CMK (cell line): Measurements from ENCODE around the gene TSG101.

Experiments
- DNase-seq: peaks from one replicate; pipeline ENCODE4 v3.0.0-alpha.2; 2010; ENCODE audit warnings: low read depth

TSG101 gene

GRCh38 chr11:18526521-18527296 lies at the start of gene TSG101:
TSG101 (minus strand) TSS chr11:18526942; CDS start chr11:18526816, 126 bp downstream.
- DNase-seq, result peak; percentile 78

- DNase-seq, result no peak
Measured at GRCh38 chr11:18575361-18575760, 48.6 kb upstream of the TSG101 start.

- DNase-seq, result no peak
Measured at GRCh38 chr11:18567081-18567480, 40.3 kb upstream of the TSG101 start.

GRCh38 chr11:18566406-18566805 lies 39.7 kb upstream of the TSG101 start:
- DNase-seq, result no peak

- no peak for DNase-seq
Measured at GRCh38 chr11:18564149-18564548, 37.4 kb upstream of the TSG101 start.

- DNase-seq, result no peak
Measured at GRCh38 chr11:18563090-18563730, 36.5 kb upstream of the TSG101 start.

GRCh38 chr11:18548001-18548400 lies 21.3 kb upstream of the TSG101 start:
- no peak for DNase-seq

- DNase-seq, result no peak
Measured at GRCh38 chr11:18540207-18541009, 13.7 kb upstream of the TSG101 start.

GRCh38 chr11:18536209-18536608 lies 9.5 kb upstream of the TSG101 start:
- no peak for DNase-seq

- no peak for DNase-seq
Measured at GRCh38 chr11:18534245-18534644, 7.5 kb upstream of the TSG101 start.

- no peak for DNase-seq
Measured at GRCh38 chr11:18533365-18533764, 6.6 kb upstream of the TSG101 start.

- DNase-seq, result no peak
Measured at GRCh38 chr11:18527512-18527911, 770 bp upstream of the TSG101 start.

- DNase-seq, result peak; percentile 11
Measured at GRCh38 chr11:18526130-18526520, 617 bp downstream of the TSG101 start.

- DNase-seq, result no peak
Measured at GRCh38 chr11:18524248-18524647, 2.5 kb downstream of the TSG101 start.

- DNase-seq, result no peak
Measured at GRCh38 chr11:18523084-18523483, 3.7 kb downstream of the TSG101 start.

- no peak for DNase-seq
Measured at GRCh38 chr11:18522388-18522787, 4.4 kb downstream of the TSG101 start.

GRCh38 chr11:18521122-18521521 lies 5.6 kb downstream of the TSG101 start:
- no peak for DNase-seq

- DNase-seq, result no peak
Measured at GRCh38 chr11:18502352-18502751, 24.4 kb downstream of the TSG101 start.

- no peak for DNase-seq
Measured at GRCh38 chr11:18501629-18502028, 25.1 kb downstream of the TSG101 start.

- DNase-seq, result no peak
Measured at GRCh38 chr11:18498039-18498438, 28.7 kb downstream of the TSG101 start.

GRCh38 chr11:18495703-18496102 lies 31.0 kb downstream of the TSG101 start:
- DNase-seq, result no peak

GRCh38 chr11:18495271-18495670 lies 31.5 kb downstream of the TSG101 start:
- no peak for DNase-seq

GRCh38 chr11:18493310-18493709 lies 33.4 kb downstream of the TSG101 start:
- DNase-seq, result no peak
